Muscle layer of duodenum (tissue), 2 donors: ENCODE measurements around the gene ROR2.
A peak's percentile ranks its signal among the peaks of the same experiment; 100 is the strongest.

ENCODE experiments used
- H3K27ac ChIP-seq: one replicate; pipeline ENCODE4 v1.7.0; 2013; ENCODE audit warnings: mild to moderate bottlenecking, low read length
- H3K27me3 ChIP-seq: one replicate; pipeline ENCODE4 v1.7.0; 2013; ENCODE audit warnings: low read depth, mild to moderate bottlenecking, control low read depth, low read length
- H3K36me3 ChIP-seq, 2 donors: one replicate each; pipeline ENCODE4 v1.7.0; 2013; ENCODE audit warnings: low read length in 2 of 2, control low read depth in 1 of 2, mild to moderate bottlenecking in 1 of 2; ENCODE audit not compliant: insufficient read depth in 2 of 2, control insufficient read depth in 1 of 2
- H3K4me1 ChIP-seq, 2 donors: one replicate each; pipeline ENCODE4 v1.7.0; 2013; ENCODE audit warnings: low read length in 2 of 2, mild to moderate bottlenecking in 2 of 2, control low read depth in 1 of 2, moderate library complexity in 1 of 2; ENCODE audit not compliant: insufficient read depth in 2 of 2, control insufficient read depth in 1 of 2
- H3K4me3 ChIP-seq, 2 donors: one replicate each; pipeline ENCODE4 v1.7.0; 2013; ENCODE audit warnings: low read length in 2 of 2, low read depth in 1 of 2, mild to moderate bottlenecking in 1 of 2
- H3K9me3 ChIP-seq, 2 donors: one replicate each; pipeline ENCODE4 v1.7.0; 2013; ENCODE audit warnings: low read length in 2 of 2, control low read depth in 1 of 2, mild to moderate bottlenecking in 1 of 2; ENCODE audit not compliant: control insufficient read depth in 1 of 2
- donor health status: healthy.

Gene ROR2

DNA sequence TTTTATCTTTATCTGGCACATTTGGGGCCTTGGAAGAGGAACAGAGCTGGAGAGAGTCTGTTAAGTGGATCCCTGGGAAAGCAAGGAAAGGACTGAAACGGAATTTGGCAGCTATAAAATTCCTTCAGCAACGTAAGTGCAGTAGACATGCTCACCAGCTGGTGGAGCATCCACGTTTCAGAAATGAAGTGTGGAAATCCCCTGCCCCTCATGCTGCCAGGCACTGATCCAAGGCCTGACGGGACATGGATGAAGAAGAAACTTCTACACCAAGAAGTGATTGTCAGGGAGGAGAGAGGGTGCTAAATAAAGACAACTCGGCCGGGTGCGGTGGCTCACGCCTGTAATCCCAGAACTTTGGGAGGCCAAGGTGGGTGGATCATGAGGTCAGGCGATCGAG lies 209.3 kb downstream of the ROR2 start:
- Histone ChIP-seq H3K36me3 (peaks cover 0 to 16% of the 10 kb centered on the region in 2 donors), H3K27ac (no peak overlapping the region), H3K4me3 (no peak overlapping the region), H3K9me3 (no peaks in the 10 kb centered on the region), H3K27me3 (no peaks in the 10 kb centered on the region), H3K4me1 (no peaks in the 10 kb centered on the region)

DNA sequence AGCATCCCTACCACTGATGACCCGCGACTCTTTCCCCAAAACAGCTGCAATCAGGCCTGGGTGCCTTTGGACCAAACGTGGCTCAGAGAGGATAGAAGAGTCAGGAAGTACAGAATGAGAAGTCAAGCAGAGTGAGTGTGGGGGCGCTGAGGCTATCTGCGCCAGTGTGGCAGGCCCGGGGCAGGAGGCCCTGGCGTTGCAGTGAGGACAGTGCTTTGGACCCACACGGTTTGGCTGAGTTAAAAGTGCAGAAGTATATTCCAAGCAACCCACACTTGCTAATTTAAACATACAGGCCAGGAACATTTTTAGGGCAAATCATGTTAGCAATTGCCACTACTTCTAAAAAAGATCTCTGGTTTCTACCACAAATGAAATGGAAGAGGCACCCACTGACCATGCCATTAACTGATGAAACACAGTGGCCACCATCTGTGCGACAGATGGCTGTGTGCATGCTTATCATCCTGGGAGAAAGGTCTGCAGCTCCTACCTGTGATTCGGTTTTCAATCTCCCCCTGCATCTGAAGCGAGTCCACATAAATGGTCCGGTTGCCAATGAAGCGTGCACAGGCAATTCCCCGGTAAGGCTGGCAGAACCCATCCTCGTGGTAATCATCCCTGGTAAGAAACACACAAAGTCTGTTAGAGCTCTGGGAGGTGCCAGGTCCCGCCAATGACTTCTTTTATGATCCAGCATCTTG lies 213.0 kb downstream of the ROR2 start:
- Histone ChIP-seq H3K27me3 (no peaks in the 10 kb centered on the region), H3K4me3 (no peak overlapping the region)

DNA sequence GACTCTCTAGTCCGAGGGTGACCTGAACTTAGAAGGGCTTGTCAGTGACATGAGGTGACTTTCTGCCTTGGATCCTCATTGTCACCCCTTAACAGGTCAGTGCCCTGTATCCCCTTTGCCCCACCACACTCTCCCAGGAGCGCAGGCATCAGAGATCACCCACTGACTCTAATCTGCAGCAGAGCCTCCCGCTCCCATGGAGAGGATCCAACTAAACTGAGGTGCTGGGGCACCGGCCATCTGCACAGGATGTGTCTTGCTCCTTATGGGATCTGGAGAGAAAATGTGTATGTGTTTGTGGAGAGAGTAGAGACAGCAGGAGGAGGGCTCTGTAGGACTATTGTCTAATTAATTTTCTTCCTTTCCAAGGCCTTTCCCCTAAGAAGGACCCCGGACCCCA lies 213.7 kb downstream of the ROR2 start:
- Histone ChIP-seq H3K9me3 (no peaks in the 10 kb centered on the region), H3K4me3 (no peak overlapping the region), H3K36me3 (peaks cover 4 to 20% of the 10 kb centered on the region in 2 donors), H3K27ac (no peak overlapping the region), H3K27me3 (no peaks in the 10 kb centered on the region), H3K4me1 (peaks cover 0 to 10% of the 10 kb centered on the region in 2 donors)

More for the DNA sequence above, 213.0 kb downstream of the ROR2 start:
- peaks cover 4 to 20% of the 10 kb centered on the region in 2 donors for H3K36me3 ChIP-seq
- H3K9me3 ChIP-seq, result no peaks in the 10 kb centered on the region
- H3K27ac ChIP-seq, result no peak overlapping the region
- H3K4me1 ChIP-seq, result peaks cover 0 to 10% of the 10 kb centered on the region in 2 donors

DNA sequence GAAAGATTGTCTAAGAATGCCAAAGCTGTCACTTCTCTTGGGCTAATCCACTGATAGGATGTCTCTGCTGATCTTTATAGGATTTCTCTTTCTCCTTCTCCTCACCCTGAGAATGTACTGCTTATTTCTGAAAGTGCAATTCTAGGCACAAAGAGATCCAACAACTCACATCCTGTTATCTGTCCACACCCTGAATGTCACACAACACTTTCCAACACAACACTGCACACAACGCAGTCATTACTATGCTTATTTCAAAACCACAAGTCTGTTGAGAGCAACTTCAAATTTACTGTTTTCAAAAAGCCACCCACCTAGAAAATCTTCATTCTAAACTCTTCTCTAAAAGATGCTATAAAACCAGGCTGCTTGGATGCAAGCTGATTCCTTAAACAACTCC lies 215.0 kb downstream of the ROR2 start:
- Histone ChIP-seq H3K9me3 (no peaks in the 10 kb centered on the region), H3K36me3 (peaks cover 4 to 20% of the 10 kb centered on the region in 2 donors), H3K27me3 (no peaks in the 10 kb centered on the region), H3K4me3 (no peak overlapping the region), H3K27ac (no peak overlapping the region), H3K4me1 (peaks cover 0 to 10% of the 10 kb centered on the region in 2 donors)

DNA sequence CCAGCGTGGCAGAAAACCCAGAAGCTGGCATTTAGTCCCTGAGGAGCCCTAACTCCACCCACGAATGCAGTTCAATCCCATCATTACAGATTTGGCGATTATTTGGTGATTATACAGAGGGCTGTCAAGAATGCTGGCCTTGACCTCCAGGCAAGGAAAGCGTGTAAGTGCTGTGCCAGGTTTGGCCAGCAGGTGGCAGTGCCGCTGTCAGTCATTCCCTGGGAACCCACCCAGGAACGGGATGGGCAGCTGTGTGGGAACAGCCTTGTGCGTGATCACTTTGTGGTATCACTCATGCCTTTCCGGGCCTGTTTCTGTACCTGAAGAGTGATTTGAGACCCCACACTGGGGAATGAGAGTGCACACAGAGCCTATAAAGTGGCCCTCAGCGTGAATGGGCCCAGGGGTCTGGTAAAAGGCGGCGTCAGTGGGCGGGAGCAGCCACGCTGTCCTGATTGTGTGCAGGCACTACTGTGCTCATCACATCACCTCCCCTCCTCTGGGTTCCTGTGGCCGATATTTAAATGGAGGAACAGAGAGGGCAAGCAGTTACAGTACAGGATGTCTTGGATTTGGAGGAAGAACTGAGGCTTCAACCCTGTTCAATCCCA lies 215.6 kb downstream of the ROR2 start:
- peaks cover 0 to 15% of the 10 kb centered on the region in 2 donors for H3K4me1 ChIP-seq
- H3K36me3 ChIP-seq, result peaks cover 4 to 20% of the 10 kb centered on the region in 2 donors
- no peak overlapping the region for H3K4me3 ChIP-seq
- H3K9me3 ChIP-seq, result no peaks in the 10 kb centered on the region
- no peak overlapping the region for H3K27ac ChIP-seq
- no peaks in the 10 kb centered on the region for H3K27me3 ChIP-seq

DNA sequence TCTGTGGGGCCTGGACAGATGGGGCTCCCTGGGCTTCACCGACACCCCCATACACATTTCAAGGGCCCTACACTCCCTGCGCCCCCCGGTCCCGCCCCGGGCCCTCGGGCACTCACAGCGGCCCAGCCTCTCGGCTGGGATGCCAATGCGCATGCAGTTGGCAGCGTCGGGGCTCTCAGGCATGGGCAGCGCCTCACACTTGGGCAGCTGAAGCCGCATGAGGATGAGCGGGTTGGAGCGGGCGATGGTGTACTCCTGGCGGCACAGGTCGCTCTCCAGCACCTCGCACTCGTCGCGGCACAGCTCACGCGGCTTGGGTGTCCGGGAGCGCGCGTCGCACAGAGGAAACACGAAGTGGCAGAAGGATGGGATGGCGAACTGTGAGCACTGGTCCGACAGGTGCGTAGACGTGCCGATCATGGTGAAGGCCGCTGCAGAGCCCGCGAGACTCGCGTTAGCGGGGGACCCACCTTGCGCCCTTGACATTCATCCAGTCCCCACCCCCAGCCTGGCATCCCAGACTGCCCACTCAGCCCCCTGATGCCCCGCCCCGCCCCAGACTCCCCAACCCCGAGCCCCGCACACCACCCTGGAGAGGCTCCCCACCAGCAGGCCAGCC lies 216.9 kb downstream of the ROR2 start:
- no peak overlapping the region for H3K27ac ChIP-seq
- H3K4me1 ChIP-seq, result peaks cover 0 to 19% of the 10 kb centered on the region in 2 donors
- no peaks in the 10 kb centered on the region for H3K9me3 ChIP-seq
- H3K4me3 ChIP-seq, result no peak overlapping the region
- no peaks in the 10 kb centered on the region for H3K27me3 ChIP-seq
- H3K36me3 ChIP-seq, result peaks cover 4 to 20% of the 10 kb centered on the region in 2 donors

DNA sequence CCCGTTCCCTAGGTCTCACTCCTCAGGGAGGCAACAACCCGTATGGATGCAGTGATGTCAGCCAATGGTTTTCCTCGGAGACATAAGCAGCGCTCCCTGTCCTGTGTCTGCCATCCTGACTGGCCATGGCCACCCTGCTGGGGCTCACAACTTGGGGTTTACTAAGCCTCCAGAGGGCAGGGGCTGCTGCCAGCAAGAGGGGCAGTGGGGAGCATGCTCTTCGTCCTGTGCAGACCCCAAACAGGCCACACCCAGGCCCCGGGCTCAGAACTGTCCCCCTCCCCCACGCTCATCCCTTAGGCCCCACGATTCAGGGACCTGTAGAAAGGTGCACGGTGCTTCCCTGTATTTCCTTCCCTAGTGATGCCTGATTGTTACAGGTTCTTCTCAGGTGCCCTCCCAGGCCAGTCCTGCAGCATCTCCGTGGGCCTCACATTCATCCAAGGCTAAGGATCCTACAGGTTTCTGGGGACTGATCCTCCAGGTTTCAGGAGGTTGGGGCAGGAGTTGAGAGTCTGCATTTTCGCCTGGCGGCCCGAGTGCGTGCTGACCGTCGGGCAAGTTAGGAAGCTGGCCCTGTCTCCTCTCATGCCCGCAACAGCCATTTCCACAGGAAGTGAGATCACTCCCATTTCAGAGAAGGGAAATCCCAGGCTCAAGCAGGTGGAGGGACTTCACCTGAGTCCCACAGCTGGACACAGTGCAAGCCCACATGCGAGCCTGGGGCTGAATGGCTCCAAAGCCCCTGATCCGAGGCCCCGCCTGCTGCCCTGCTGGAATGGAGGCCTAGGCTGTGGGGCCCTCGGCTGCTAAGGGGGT lies 217.6 kb downstream of the ROR2 start:
- H3K36me3 ChIP-seq, result peaks cover 4 to 20% of the 10 kb centered on the region in 2 donors
- no peaks in the 10 kb centered on the region for H3K27me3 ChIP-seq

DNA sequence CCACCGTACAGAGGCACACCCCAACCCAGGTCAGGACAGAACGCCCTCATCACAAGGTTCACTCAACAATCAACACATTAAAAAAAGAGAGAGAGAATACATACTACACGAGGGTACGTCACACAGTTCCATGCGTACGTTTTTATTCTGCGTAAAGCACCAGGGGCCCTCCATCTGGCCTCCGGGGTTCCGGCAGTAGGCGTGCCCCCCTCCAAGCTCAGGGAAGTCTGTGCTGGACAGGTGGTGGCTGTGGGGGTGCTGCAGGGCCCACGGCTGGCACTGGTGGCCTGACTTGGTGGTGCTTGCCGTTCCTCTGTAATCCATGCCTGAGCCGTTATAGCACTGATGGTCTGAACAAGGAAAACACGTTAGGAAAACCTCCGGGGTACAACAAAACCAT lies 219.2 kb downstream of the ROR2 start:
- no peak overlapping the region for H3K4me3 ChIP-seq
- no peaks in the 10 kb centered on the region for H3K9me3 ChIP-seq
- H3K27ac ChIP-seq, result no peak overlapping the region
- no peaks in the 10 kb centered on the region for H3K27me3 ChIP-seq
- H3K4me1 ChIP-seq, result peaks cover 0 to 19% of the 10 kb centered on the region in 2 donors
- H3K36me3 ChIP-seq, result peaks cover 4 to 5% of the 10 kb centered on the region in 2 donors

More for the DNA sequence above, 217.6 kb downstream of the ROR2 start:
- Histone ChIP-seq H3K4me3 (no peak overlapping the region), H3K9me3 (no peaks in the 10 kb centered on the region), H3K4me1 (peaks cover 0 to 19% of the 10 kb centered on the region in 2 donors), H3K27ac (no peak overlapping the region)

DNA sequence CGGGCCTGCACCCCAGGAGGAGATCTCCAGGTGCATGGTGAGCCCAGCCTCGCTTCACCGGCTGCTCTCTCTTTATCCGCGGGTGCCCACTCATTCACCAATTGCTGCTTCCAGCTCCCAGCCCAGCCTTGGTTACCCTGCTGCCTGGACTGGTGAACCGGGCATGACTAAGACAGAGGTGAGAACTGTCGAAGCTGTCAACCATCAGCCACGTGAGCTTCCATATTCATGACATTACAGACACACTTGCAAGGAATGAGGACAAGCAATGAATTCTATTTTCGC lies 220.5 kb downstream of the ROR2 start:
- no peak overlapping the region for H3K4me3 ChIP-seq
- H3K36me3 ChIP-seq, result peaks cover 0 to 15% of the 10 kb centered on the region in 2 donors
- H3K4me1 ChIP-seq, result peaks cover 0 to 14% of the 10 kb centered on the region in 2 donors
- no peaks in the 10 kb centered on the region for H3K9me3 ChIP-seq
- H3K27me3 ChIP-seq, result no peaks in the 10 kb centered on the region
- no peak overlapping the region for H3K27ac ChIP-seq

DNA sequence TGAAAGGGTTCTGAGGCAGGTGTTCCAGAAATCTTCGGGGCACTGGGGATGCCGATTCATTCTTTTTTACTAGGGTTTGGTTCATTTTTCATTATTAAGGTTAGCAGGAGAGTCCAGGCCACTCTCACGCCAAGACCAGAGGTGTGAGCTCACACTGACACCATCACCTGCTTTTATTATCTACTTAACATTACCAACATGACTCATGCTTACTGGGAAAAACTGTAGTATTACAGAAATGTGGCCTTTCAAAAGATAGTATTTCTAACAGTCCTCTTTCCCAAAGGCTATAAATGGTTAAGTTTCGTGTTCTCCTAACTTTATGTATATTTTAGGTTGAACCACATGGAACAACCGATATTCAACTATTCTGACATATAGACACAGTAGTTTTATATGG lies 222.1 kb downstream of the ROR2 start:
- no peak overlapping the region for H3K4me3 ChIP-seq
- H3K36me3 ChIP-seq, result peaks cover 0 to 31% of the 10 kb centered on the region in 2 donors
- H3K9me3 ChIP-seq, result no peaks in the 10 kb centered on the region
- no peaks in the 10 kb centered on the region for H3K27me3 ChIP-seq
- H3K27ac ChIP-seq, result peak overlapping the region; percentile 27
- H3K4me1 ChIP-seq, result peaks cover 0 to 9% of the 10 kb centered on the region in 2 donors

DNA sequence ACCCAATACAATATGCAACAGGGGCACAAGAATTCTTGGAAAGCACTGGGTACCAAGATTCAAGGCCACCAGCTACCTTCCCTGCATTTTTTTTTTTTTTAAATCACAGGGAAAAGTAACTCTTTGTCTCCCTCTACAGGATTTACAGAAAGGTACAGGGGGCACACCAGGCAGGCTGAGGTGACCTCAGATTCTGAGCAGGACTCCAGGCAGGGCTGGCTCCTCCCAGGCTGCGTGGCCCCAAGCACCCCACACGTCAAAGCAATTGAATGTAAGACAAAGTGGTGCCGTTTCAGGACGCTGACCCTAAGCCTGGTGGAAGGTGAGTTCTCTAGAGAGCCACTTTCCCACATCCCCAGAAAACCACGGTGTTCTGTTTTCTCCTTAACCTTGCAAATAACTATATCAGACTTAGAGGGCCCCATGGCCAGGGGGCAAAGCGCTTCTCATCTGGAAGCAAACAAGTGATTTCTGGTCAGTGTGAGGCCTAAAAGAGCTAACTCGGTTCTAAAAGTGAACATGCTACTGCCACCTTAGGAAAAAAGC lies 222.6 kb downstream of the ROR2 start:
- Histone ChIP-seq H3K4me1 (peaks cover 0 to 9% of the 10 kb centered on the region in 2 donors), H3K4me3 (no peak overlapping the region), H3K27me3 (no peaks in the 10 kb centered on the region), H3K27ac (peak overlapping the region; percentile 27), H3K36me3 (peaks cover 5 to 36% of the 10 kb centered on the region in 2 donors), H3K9me3 (no peaks in the 10 kb centered on the region)
